ENCODE measurements around the gene MPRIP.

The MPRIP gene

DNA sequence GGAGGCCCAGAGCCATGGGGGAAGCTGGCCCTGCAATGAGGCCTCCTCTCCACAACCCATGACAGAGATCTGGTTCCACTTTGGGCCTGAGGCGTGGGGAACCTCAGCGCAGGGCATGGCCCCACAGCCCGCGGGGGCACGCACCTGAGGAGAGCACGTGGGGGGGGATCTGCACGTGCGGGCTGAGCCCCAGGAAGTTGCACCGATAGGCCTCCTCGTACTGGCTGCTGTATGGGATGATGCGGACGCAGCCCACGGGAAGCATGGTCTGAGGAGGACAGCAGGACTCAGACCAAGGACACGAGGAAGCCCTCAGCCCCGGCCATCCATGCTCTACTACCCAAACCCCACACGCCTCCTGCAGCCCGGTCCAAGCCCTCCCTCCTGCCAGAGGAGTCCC lies 174.0 kb downstream of the MPRIP start:
- no peak for DNase-seq

DNA sequence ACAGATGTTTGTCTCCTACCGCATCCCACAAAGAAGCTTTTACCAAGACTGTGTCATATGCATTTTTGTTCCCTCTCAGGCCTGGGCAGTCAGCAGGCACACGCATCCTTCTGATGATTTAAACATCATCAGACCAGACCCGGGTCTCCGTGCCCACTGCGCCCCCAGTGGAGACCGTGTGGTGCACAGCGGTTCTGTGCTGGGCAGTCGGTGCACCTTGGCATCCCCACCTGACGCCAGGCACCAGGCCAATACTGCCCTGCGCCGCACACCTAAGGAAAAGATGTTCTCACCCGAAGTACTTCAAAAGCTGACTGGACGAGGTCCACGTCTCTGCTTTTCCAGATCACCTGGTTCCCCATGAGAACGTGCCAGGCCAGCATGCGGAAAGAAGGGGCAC lies 174.5 kb downstream of the MPRIP start:
- DNase-seq: no peak

DNA sequence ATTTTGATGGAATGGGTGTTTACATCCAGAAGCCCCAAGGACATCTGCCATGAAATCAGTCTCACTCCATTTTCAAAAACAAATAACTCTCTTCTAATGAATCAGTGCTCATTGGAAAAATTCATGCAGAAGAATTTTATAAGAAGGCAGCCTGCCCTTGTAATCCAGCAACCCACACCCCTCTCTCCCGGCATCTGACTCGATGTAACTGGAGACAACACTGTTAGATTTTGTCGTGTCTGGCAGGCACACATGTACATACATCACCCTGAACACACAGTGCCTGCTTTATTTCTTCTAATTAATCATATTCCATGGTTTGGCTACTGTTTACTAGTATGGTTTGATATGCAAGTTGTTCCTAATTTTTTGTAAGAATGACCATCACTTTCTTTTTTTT lies 175.7 kb downstream of the MPRIP start:
- DNase-seq: no peak

DNA sequence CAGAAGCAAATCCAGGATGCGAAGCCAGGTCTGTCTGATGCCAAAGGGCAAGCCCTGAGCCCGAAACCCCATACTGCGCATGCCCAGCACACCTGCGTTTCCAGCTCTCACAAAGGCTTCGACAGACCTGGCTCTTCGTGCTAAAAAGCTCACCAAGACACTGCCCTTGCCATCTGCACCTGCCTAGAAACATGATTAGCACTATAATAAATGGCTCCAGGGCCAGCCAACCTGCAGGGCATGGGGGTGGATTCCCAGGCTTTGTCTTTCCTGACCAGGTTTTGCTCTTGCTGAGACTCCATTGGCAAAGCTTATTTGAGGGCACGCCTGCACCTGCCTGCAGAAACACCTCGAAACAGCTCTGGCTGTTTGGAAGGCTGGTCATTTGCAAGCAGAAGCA lies 178.3 kb downstream of the MPRIP start:
- DNase-seq: no peak

DNA sequence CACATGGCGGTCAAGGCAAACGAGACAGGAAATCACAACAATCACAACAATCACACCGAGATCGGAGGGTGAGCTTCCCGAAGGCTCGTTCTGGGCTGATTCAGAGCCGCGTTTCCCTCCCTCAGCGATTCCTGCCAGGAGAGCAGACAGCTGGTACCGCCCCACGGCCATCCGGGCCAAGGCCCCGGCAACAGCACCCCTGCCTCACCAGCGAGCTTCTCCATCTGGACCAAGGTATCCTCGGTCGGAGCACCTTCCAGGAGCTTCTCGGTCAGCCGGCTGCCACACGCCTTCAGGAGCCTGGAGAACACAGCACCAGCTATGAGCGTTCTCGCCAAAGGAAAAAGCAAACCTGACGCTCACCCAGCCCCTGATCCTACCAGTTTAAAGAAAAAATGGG lies 179.1 kb downstream of the MPRIP start:
- no peak for DNase-seq

- DNase-seq: no peak
These were observed 181.5 kb downstream of the MPRIP start for GRCh38 chr17:17223736-17224135.

GRCh38 chr17:17224137-17224536 lies 181.9 kb downstream of the MPRIP start:
- DNase-seq: no peak

- DNase-seq: no peak
These were observed 183.6 kb downstream of the MPRIP start for GRCh38 chr17:17225901-17226300.

DNA sequence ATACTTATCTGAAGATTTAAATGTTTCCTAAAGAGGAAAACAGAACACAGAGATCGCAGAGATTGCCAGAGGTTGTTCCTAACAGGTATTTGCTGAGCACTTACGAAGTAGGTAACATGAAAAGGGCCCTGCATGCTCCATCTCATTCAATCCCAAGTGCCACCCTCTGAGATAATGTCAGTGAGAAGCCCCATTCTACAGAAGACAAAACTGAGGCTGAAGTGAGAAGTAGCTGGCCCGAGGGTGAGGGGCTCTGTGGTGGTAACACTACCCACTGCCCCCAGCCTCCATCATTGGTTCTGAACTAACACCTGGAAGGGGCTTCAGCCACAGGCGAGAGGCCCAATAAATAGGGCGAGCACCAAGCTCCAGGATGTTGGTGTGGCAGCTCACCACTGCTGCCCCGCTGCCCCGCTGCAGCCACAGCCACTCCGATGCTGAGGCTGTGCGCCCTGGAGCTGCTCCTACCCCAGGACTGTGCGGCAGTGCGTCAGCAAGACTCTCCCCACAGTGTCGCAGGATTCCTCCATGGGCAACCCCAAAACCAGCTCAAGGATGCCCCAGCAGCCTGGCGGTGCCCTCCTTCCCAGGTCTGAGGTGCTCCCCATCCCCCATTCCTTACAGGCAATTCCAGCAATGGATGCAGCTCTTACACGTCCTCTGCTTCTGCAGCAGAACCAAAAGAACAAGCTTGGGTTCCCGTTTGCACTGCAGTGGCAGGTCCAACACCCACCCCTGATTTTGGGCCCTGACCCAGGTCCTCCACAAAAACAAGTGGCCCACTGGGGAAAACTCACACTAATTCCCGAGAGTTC lies 184.4 kb downstream of the MPRIP start:
- DNase-seq: no peak

- DNase-seq: no peak
These were observed 185.6 kb downstream of the MPRIP start for GRCh38 chr17:17227608-17228520.

DNA sequence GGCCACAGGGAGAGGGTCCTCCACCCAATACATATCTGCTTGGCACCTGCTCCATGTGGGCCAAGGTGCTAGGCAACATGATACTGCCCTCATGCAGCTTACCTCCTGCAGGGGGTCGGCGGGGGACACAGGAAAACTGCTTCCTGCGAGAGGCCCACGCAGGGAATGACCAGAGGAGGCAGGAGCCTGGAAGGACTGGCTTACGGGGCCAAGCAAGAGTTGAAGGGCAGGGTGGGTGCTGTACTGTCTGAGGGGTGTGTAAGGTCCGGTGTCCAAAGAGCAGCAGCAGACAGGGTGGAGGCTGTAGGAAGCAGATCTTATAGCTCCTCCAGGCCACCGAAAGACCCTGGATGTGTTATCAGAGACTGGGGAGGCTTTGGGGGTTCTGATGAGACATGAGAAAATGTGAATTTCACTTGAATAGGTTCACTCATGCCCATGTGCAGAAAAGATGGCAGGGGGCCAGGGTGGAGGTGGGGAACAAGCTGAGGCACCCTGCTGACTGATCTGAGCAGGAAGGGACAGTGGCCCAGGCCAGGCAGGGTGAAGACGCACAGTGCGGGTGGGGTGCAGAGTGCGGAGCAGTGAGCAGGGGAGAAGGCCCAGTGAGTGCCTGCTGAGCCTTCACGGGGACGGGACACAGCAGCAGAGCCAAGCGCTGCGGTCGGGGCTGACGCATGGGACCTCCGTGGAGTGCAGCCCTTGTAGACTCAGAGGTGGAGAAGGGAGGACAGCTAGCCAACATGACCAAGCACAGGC lies 186.4 kb downstream of the MPRIP start:
- DNase-seq: no peak

DNA sequence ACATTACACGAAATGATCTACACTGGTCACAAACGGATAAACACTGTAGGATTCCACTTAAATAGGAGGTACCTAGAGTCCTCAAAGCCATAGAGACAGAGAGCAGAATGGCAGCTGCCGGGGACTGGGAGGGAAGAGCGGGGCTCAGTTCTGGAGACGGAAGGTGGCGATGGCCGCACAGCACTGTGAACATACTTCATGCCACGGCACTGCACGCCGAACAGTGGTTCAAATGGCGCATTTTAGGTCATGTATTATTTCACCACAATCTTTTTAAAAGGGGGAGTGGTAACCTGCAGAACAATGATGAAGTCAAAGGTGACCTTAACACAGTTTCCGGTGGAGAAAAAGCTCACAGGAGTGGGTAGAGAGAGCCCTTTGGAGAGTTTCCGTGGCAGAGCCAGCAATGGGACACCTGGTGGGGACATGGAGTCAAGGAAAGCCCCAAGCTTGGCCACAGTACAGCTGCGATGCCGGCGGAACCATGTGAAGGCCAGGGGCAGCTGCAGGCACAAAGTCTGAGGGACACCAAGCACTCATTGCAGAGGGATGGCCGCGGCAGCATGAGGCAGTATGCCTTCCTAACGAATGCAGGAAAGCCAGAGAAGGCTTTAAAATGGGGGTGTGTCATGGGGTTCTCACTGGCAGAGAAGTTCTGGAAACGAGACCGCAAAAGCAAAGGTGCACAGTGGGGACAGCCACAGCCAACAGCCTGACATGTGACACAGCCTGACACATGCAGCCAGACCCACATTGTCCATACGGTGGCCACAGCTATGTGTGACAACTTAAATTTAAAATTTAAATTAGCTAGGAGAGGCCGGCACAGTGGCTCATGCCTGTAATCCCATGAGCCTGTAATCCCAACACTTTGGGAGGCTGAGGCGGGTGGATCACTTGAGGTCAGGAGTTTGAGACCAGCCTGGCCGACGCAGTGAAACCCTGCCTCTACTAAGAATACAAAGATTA lies 187.4 kb downstream of the MPRIP start:
- DNase-seq: no peak

DNA sequence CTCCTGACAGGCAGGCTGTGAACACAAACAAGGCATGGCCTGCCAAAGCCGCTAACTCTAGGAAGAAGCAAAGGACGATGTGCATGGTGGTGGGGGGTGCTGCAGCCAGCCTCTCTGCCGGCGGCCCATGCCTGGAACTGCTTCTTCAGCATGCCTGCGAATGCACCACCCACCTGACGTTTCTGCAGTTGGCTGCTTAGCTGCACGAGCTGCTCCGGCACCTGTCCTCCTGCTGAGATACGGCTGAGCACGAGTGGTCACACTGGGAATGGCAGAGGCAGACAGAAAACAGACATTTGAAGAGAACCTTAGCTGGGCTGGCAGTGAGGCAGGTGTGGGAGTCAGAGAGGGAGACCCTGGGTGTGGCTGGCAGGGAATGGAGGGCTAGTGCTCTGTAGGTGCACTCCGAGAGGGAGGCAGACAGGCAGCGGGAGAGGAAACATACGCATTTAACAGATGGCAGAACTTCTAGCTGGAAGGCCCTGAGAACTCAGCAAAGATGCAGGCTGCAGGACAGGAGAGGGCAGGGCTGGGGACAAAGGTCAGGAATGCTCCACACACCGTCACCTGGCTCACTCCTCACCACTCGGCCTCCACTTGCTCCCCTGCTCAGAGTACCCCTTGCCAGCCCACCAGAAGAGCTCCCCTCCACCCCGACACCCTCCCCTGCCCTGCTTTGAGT lies 189.5 kb downstream of the MPRIP start:
- DNase-seq: no peak

DNA sequence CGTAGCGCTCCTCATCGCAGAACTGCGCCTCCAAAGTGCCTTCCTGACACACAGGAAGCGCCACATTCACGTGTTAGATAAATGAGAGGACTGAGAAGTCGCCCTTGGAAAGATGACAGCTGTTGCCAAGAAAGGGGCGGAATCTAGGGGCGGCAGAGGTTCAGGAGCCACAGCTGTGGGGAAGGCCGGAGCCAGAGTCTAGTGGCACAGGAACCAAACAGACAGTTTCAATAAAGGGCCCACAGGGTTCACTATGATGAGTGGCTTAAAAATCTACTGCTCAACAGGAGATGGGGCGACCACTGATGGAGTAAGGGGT lies 190.0 kb downstream of the MPRIP start:
- no peak for DNase-seq

DNA sequence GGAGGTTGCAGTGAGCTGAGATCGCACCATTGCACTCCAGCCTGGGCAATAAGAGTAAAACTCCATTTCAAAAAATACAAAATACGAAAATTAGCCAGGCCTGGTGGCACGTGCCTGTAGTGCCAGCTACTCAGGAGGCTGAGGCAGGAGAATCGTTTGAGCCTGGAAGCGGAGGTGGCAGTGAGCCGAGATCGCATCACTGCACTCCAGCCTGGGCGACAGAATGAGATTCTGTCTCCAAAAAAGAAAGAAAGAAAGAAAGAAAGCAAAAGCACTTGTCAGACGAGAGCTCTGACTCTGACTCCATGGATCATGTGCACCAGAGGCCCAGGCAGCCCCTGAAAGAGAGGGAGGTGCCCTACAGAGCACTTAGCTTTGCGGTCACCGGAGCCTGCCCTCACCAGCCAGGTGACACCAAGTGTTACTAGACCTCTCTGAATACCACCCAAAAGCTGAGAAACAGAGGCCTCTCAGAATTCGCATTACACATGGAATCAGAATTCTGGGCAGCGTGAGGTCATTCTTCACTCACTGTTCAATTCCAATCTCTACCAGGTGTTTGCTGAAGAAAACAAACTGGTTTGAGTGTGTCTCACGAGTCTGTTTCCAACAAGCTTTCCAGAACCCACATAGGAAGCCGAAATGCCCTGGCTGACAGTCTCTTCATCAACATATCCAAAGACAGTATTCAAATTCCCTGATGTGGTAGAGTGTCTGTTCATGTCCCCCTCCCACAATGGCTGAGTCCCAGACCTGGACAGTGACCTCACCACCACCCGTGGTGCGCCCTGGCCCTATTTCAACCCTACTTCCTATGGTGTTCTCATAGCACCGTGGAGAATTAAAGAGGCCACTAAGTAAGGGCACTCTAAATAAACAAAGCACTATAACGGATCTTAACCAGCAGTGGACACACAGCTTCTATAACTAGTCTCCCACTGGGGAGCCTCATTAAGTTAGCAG lies 193.2 kb downstream of the MPRIP start:
- DNase-seq: no peak

- DNase-seq: no peak
These were observed 194.2 kb downstream of the MPRIP start for GRCh38 chr17:17236295-17237025.

DNA sequence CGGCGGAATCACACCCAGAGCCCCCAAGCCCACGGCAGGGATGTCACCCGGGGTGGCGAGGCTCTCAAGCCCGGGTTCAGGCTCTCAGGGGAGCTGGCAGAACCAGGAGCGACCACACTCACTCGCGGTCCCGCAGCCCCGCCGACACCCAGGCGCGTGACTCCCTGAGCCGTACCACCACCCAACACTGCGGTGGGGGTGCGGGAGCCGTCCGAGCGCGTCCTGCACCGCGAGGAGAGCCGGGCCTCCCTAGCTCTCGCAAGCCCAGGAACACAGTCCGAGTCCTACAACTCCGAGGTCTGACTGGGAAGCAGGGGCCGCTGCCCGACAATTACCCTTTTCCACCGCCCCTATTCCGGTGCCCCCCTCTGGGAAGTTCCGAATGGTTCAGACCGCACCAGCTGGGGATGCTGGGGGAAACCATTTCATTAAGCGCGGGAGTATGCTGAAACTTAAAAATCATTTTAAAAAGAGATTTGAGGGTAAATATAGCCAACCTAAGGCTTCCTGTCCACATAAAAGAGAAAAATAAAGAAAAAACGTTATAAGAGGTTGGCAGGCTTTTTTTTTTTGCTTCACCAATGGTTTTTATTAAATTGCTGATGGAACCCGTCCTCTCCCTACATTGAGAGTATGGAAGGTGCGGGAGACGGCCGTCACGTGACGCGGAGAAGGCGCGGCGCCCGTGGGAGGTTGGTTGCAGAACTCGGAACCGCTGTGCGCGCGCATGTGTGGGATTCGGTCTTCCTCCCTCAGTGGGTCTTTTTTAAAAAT lies 195.0 kb downstream of the MPRIP start, which contains the start of gene FLCN:
FLCN (minus strand) TSS at position 143 of the 774 bp plus-strand sequence. CDS start 9,031 bp downstream, outside the sequence.
- DNase-seq: peak; percentile 90

DNA sequence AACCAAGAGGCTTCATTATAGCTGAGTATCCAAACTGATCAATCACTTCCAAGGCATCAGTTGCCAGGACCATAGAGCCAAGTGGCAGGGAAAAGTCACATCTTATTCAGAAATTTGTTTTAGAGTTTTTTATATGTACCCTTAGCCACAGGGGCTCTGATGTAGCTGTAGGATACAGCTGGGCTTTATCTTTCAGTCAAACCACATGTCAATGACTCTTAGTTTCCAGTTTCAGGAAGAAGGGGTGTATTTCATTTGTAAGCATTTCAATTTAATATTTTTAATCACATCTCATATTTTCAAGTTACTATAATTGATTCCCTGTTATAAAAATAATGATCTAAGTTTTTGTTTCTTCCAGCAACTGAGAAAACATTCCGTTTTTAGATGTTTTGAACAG lies 197.6 kb downstream of the MPRIP start:
- DNase-seq: no peak

- DNase-seq: no peak
These were observed 199.4 kb downstream of the MPRIP start for GRCh38 chr17:17241656-17242055.
